Left renal cortex interstitium (tissue), 4 donors: Measurements from ENCODE around the gene NFS1. TPM values are rescaled to one million over a fixed set of nuclear protein-coding genes. Genes with fewer than 3 reads are reported as not detected.
"Not testable (repeated sequence)": the region's sequence is repeated elsewhere in the genome, so short reads cannot be mapped to it uniquely, and the experiment has no call there.

Experiments
- DNase-seq, 4 donors: peaks; one replicate each; pipeline ENCODE4 v3.0.0-alpha.2; 2013; ENCODE audit warnings: low read depth in 4 of 4, low spot score in 2 of 4, missing footprints in 1 of 4
- polyA plus RNA-seq, 4 donors: library from polyadenylated mRNA; unstranded; fragments of 120-200 nt; gene quantifications; one replicate each; pipeline ENCODE4 v1.2.1, GENCODE V29; 2013; ENCODE audit not compliant: insufficient read length in 4 of 4

The NFS1 gene
- polyA plus RNA-seq, 4 donors = 28.4 to 36.2 (median 30.5) TPM

DNA sequence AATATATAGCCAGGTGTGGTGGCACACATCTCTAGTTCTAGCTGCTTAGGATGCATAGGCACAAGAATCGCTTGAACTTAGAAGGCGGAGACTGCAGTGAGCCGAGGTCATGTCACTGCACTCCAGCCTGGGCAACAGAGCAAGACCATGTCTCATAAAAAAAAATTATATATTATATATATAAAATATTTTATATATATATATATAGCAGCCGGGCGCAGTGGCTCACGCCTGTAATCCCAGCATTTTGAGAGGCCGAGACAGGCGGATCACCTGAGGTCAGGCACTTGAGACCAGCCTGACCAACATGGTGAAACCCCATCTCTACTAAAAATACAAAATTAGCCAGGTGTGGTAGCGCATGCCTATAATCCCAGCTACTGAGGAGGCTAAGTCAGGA lies 13.8 kb downstream of the NFS1 start:
- DNase-seq = not testable (repeated sequence)

DNA sequence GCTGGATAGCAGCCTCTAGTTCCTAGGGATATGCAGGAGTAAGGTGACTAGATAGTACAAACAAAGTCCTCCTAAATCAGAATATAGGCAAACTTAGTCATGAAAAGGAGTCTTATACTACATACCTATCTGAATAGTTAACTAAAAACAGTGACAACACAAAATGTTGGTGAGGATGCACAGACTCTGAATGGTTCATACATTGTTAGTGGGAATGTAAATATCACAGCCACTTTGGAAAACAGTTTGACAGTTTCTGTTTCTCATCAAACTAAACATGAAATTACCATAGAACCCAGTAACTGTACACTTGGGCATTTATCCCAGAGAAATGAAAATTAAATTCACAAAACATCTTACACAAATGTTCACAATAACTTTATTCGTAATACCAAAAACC lies 17.2 kb downstream of the NFS1 start:
- DNase-seq = no peak

DNA sequence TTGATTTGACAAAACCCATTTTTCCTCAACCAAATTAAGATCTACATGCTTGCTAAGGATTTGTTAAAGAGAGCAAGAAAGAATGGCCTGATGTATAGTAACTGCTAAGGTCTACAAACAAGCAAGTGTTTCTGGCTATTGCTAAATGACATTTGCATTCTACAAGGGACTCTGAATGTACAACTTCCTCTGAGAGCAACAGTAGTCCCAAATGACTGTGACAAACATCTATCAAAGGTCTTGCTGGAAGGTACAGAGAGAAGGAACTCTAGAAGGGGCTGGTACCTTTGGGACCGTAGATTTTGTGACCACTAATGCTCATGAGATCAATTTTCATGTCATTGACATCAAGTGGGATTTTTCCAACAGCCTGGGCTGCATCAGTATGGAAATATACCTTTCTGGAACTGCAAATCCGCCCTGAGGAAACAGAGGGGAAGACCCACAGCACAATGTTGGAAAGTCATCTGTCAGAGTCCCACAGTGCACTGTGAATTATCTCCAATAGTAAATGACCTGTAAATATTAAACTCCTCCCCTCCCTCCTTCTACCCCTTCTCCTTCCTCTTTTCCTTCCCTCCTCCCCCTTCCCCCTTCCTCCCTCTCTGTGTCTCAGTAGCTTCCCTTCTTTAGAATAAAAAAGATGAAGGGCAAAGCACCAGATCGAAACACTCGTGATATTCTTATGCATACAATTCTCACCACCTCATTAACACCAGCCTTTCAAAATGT lies 18.5 kb downstream of the NFS1 start:
- DNase-seq = no peak

DNA sequence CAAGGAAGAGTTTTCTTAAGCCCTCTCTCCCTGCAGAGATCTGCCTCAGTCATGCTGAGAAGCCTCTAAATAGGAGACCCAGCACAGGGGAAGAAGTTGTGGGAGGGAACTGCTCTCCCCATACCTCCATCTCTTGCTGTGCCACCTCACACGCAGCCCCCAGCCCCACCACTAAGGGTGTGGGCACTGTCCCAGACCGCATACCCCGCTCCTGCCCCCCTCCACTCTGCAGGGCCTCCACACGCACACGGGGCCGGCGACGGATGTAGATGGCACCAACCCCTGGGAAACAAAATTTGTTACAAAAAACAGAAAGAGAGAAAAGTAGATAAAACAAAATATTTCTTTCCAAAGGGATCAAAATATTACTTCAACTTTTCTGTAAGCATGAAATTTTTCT lies 24.2 kb downstream of the NFS1 start:
- DNase-seq = no peak

DNA sequence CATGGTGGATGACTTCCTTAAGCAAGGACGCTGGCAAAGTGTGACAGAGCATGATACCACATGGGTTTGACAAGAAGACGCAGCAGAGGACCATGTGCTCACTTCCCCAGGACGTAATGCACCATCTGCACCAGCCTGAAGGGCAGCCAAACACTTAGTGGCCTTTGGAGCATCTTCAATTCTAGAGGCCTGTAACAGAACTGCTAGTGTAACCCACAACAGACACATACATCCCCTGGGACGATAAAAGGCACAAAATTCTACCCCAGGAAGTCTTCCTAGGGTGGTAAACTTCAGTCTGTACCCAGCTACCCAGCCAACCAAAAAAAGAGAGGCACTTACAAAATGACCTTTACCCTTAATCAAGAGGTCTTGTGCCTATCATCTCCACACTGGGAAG lies 25.3 kb downstream of the NFS1 start:
- DNase-seq = no peak

DNA sequence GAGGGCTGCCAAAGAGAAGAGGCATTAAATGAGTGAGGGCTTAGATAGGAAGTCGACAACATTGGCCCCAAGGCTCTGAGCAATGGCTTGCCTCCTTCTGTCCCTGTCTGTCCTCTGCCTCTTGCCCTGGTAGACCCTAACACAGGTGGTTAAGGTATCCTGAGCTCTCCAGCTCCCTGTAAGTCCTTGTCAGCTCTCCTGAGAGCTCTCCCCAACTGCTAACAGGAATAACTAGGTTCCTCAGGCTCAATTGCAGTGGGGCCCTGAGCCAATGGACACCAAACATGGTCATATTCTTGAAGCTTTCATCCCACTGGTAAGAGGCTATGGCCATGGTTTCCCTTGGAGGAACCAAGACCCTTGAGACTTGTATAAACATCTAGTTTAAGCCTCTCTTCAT lies 29.5 kb downstream of the NFS1 start:
- DNase-seq = no peak

DNA sequence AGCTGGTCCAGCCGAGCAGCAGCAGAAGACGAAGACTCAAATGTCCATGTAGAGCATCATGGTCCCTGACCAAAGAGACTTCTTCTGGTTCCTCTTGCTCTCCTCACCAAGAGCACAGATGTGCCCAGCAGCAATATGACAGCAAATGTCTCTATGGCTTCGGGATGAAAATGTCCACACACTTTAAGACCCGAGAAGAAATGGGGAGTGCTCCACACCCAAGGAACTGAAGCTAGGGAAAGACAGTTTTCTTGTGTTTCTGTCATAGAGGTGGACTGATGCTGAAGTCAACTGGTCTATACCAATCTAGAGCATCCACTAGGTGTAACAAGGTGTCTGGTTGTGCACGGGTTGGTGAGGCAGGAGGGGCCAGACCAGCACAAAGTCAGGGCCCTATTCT lies 29.9 kb downstream of the NFS1 start:
- DNase-seq = no peak

DNA sequence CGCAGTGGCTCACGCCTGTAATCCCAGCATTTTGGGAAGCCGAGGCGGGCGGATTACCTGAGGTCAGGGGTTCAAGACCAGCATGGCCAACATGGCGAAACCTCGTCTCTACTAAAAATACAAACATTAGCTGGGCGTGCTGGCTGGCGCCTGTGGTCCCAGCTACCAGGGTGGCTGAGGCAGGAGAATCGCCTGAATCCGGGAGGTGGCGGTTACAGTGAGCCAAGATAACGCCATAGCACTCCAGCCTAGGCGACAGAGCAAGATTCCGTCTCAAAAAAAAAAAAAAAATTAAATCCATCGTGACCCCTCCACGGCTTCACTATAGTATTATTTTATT lies 33.2 kb downstream of the NFS1 start:
- DNase-seq = no peak

DNA sequence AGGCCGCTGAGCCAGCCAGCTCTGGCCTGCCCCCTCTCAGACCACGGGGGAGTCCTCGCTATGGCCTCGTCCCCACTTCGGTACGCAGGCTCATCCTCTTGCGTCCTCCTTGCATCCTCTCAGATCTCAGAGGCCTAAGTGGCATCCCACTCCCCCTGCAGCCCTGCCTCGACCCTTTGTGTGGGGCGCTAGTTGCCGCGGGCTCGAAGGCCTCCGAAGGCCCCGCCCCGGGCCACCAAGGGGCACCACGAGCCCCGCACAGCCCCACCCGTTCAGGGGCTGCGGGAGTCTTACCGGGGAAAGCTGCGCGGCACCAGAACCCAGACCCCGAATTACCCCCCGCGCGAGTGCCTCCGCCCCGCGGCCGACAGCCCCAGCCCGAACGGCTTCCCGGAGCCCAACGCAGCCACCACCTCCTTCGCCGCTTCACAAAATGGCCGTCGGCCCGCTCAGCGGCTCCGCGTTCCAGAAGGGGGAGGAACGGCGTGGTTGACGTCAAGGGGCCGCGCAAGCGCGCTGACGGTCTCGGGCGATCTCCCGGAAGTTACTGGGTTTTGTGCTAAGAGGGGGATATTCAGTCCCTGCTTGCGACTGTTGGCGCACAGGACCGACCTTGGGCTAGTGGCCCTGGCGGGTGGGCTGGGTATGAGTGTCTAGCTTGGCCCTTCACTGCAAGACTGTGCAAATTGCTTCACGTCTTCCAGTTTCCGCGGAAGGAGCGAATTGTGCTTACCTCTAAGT lies 34.5 kb downstream of the NFS1 start, which contains the start of the genes CPNE1 and RBM12:
Gene CPNE1, minus strand, starts transcription at position 435 of the 741 bp plus-strand sequence. CDS start 31,977 bp downstream, outside the sequence.
Gene RBM12, minus strand, starts transcription at position 435 of the 741 bp plus-strand sequence. CDS start 9,578 bp downstream, outside the sequence.
- peak; percentile 85 to 91 (median 90) for DNase-seq

DNA sequence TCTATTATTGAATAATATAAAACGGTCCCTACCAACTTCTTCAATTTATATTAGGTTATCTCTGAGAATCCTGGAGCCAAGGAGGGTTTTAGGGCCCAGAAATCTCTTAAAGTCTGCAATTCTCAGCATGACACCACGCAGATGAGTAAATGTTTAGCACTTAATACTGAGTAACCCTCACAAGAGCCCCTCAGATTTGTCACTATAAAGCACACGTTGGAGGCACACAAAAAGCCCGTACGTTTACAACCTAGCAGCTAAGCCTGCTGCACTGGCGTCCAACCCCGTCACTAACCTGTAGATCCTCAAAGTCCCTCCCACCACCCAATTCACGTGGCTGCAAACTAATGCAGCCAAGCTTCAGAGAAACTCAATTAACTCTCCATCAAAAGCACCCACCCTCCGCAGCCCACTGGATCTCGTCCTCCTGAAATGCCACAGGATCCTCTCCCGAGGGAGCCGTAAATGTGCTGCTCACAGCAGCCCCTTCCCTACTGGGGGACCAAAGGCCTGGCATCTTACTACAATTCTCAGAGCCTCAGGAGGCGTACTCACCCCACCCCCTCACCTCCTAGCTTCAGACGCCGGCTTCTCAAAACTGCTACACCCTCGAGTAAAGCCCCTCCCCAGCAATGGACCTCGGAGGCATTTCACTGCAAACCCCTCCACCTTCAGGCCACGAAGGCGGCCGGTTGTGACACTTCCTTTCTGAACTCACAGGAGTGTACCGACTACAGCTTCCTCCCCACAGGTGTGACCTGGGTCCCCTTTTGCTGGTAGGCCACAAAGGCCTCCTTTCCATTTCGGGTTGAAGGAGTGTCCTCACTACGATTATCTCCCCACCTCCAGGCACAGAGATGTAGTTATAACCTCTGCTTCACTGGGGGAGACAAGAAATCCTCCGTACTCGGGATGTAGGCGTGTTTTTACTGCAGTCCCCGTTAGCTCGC lies 35.4 kb downstream of the NFS1 start:
- DNase-seq = peak; percentile 49 to 84 (median 51)

DNA sequence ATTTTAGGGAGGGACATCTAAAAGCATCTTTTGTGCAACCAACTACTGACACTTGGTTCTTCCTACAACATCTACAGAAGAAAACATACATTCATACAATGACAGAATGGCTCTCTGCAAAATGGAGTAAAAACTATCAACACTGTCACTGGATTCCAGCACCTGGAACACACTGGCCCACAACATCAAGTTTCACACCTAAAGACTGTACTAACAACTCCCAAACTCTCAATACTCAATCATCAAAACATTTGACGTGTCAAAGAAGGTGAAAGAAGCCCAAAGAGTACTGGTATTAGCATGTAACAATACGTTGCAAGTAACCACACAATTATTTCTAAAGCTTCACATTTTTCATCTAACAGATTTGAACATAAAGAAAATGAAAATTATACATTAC lies 36.6 kb downstream of the NFS1 start:
- DNase-seq = no peak

DNA sequence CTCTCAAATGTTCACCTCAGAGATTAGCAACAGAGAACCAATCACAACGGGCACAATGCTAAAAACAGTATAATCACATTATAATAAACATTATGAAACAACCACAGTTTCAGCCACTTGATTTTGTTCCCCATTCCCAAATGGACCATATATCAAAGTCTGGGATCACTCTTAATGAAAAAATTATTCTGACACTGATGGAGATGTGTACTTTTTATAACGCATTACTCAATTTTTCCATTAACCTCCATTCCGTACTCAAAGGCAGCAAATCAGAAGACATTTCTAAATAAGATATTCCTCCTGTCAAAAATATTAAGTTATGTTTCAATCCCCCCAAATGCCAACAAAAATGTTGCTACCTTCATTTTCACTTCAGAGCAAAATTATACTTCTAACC lies 37.2 kb downstream of the NFS1 start:
- no peak for DNase-seq

DNA sequence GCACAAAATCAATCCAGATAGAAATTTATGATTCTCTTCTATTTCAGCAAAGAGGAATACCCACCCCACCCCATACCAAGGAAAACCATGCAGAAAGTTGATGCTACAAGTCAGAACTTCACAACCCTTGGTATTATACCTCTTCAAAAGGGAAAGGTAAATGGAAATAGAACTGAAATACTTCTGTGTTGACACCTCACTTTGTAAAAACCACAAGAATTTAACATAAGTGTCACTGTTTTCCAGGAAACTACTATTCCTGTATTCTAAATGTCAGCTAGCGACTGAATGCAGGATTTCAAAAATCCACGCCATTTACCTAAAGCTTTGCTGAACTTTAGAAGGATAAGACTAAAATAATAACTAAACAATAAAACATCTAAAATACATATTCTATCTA lies 38.1 kb downstream of the NFS1 start:
- DNase-seq = no peak

DNA sequence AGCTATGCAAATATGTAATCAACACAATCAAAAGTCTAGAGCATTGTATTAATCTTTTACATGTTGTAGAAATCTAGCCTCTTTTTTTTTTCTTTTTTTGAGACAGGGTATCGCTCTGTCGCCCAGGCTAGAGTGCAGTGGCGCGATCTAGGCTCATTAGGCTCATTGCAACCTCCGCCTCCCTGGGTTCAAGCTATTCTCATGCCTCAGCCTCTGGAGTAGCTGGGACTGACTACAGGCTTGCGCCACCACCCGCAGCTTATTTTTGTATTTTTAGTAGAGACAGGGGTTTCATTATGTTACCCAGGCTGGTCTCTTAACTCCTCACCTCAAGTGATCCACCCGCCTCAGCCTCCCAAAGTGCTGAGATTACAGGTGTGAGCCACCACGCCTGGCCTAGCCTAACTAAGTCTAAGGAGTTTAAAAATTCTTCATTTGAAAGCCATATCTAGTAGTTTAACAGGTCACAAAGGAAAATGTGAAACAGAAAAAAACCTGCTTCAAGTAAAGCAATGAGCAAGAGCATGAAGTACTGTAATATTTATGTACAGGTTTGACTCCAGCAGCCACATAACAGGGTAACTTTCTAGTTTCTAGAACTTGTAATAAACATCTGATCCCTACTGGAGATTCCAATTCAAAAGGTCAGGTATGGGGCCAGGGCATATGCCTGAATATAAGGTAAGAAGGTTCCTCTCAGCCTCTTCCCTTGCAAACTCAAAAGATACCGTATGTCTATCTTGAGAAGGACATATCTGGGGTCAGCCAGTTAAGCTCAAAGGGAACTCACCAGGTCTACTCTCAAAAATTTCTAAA lies 38.8 kb downstream of the NFS1 start:
- no peak for DNase-seq

DNA sequence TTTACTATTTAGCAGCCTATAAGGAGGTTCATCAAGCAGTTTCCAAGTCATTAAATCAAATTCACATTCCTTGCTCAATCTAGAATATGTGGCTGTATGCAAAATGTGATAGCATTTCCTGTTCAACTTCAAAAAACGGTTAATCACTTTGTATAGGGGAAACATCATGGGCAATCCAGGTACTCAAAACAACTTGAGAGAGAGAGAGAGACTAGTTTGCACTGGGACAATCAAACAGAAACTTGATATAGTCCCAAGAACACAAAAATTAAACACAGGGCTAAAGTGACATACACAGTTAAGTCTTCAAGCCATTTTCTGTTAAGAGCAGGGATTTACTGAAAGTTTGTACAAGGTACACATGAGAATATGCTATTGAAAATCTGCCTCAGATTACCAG lies 41.9 kb downstream of the NFS1 start:
- no peak for DNase-seq

DNA sequence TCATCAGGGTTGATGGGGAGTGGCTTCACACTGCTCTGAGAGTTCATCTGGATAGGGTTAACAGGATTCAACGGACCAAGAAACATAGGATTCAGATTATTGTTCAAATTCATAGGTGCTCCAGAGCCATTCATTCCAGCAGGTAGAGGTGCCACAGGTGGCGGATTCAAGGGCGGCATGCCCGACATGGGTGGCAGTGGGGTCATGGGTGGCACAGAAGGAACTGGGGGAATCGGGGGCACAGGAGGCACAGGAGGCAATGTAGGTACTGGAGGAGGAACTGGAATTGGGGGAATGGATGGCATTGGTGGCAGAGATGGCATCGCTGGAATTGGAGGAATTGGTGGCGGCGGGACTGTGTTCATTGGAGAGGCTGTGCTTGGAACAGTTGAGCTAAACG lies 44.7 kb downstream of the NFS1 start:
- DNase-seq = no peak

DNA sequence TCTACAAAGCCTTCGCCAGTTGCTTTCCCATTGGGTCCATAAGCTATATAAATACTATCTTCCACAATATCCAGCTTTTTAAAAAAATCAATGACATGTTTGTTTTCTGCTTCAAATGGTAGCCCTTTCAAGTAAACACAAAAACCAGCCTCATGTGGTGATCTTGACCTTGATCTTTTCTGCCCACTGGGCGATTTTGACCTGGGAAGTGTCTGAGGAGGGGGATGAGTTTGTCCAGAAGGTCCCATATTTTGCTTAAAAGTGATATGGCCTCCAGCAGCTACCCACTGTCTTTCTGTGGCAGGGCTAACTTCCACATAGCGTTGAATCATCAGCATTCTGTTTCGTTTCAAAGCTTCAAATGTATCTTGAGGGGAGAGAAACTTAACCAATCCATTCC lies 45.3 kb downstream of the NFS1 start:
- no peak for DNase-seq

DNA sequence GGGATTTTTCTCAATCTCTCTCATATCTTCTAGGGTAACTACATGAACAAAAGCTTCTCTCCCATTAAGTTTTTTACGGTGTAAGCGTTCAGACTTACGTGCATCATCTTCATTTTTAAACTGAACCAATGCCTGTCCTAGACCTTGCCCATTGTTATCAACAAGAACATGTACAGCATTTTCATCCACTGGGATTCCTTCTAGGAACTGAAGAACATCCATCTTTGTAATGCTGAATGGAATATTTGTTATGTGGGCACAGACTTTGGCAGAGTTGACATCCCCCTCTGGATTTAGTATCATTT lies 45.8 kb downstream of the NFS1 start:
- no peak for DNase-seq

DNA sequence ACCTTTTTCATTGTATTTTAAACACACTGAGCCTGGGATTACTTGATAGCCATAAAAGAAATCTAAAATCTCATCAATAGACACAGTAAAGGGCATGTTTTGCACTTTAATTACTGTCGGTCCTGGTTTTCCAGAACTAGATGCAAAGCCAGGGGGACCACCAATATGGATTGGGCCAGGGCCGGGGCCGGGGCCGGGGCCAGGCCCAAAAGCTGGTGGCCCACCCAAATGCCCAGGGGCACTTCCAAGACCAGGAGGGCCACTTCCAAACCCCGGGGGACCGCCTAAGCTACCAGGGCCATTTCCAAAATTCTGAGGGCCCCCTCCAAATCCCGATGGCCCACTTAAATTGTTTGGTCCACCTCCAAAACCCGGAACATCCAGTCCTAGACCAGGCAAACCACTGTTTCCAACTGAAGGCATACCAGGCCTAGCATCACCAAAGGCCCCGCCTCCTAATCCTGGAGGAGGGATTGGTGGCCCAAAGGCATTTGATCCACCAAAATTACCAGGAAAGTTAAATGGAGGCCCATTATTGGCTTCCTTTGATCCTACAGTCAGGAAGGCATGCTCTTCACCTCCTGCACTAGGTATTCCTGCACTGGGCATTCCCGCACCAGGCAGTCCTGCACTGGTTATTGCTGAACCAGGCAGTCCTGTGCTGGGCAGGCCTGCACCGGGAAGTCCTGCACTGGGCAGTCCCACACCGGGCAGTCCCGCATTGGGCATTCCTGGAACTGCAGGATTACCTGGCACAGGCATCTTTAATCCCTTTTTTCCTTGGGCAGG lies 46.3 kb downstream of the NFS1 start:
- DNase-seq = no peak

DNA sequence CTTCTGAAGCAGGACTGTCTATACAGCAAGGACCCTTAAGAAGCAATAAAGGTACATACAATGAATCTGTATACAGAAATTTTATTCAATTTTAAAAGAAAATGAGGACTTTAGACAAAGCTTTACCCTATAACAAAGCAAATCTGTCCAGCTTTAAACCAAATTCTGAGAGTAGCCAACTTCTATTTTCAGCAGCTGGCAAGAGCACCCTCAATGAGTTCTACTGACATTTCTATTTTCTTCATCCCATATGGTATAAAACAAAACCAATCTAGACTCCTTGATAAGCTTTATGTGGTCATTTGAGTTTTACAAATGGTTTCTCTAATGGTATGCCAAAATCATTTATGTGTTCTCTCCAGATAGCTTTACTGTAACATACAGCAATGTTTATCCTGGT lies 47.2 kb downstream of the NFS1 start:
- DNase-seq = no peak
